Ishikawa (cell line): ENCODE results near the gene SLC25A48.

Experiments used
- CEBPB ChIP-seq: IDR thresholded peaks from 2 replicates; pipeline ENCODE4 v1.6.1; 2012
- CREB1 ChIP-seq: IDR thresholded peaks from 2 replicates; pipeline ENCODE4 v1.6.1; 2012; ENCODE audit warnings: low read depth
- EGR1 ChIP-seq: IDR thresholded peaks from 2 replicates; pipeline ENCODE4 v1.6.1; 2012
- EP300 ChIP-seq: IDR thresholded peaks from 2 replicates; pipeline ENCODE4 v1.6.1; 2012; ENCODE audit warnings: borderline replicate concordance
- FOXM1 ChIP-seq: IDR thresholded peaks from 2 replicates; pipeline ENCODE4 v1.6.1; 2012; ENCODE audit warnings: low read depth, borderline replicate concordance
- MAX ChIP-seq: IDR thresholded peaks from 2 replicates; pipeline ENCODE4 v1.6.1; 2012
- NFIC ChIP-seq: IDR thresholded peaks from 2 replicates; pipeline ENCODE4 v1.6.1; 2012
- RAD21 ChIP-seq: IDR thresholded peaks from 2 replicates; pipeline ENCODE4 v1.6.1; 2012; ENCODE audit warnings: low read depth
- REST ChIP-seq: IDR thresholded peaks from 2 replicates; pipeline ENCODE4 v1.6.1; 2012; ENCODE audit warnings: low read depth, mild to moderate bottlenecking
- TAF1 ChIP-seq: IDR thresholded peaks from 2 replicates; pipeline ENCODE4 v1.6.1; 2012; ENCODE audit warnings: low read depth, mild to moderate bottlenecking
- TCF12 ChIP-seq: IDR thresholded peaks from 2 replicates; pipeline ENCODE4 v1.6.1; 2012; ENCODE audit warnings: low read depth
- TEAD4 ChIP-seq: IDR thresholded peaks from 2 replicates; pipeline ENCODE4 v1.6.1; 2012
- USF1 ChIP-seq: IDR thresholded peaks from 2 replicates; pipeline ENCODE4 v1.6.1; 2012
- YY1 ChIP-seq: IDR thresholded peaks from 2 replicates; pipeline ENCODE4 v1.6.1; 2012; ENCODE audit warnings: low read depth
- ZBTB7A ChIP-seq: IDR thresholded peaks from 2 replicates; pipeline ENCODE4 v1.6.1; 2012; ENCODE audit warnings: low read depth

The SLC25A48 gene

DNA sequence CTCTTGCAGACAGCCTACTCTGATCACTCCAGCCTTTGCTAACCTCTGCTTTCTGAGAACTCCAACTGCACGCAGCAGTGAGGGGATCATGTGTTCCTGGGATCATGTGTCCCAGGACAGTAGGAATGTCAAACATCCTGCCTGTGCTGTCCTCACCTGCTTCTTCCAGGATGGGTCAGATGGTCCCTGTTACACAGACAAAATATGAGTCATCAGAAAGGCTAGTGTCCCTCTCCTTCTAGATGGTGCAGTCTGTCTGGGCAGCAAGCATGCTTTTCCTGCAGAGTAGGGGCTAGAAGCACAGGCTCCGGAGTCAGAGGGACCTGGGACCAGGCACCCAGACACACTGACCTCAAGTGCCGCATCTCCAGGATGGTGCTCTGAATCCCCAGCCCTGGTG, 20.1 kb upstream of the SLC25A48 start:
- TF ChIP-seq CEBPB (no peak), EP300 (no peak), TCF12 (no peak), RAD21 (no peak), USF1 (no peak), EGR1 (no peak), YY1 (no peak), CREB1 (no peak)

DNA sequence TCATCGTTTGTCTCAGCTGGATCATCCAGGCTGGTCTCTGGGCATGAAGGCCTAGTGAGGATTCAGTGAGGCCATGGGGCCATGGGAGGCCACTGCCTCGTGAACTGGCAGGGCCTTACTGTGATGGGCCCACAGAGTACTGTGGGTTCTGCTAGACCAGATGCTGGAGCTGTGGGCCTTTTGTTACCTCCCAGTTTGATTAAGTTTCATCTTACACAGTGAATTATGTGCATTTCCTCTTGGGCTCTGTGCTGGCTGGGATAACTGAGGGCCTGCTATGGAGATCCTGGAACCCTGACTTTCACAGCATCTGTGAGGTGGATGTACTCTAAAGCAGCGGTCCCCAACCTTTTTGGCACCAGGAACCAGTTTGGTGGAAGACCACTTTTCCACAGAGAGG, 19.7 kb upstream of the SLC25A48 start:
- TF ChIP-seq REST (no peak), TEAD4 (no peak), MAX (no peak), USF1 (no peak), CREB1 (no peak), TAF1 (no peak), FOXM1 (no peak), YY1 (no peak), NFIC (no peak), ZBTB7A (no peak), RAD21 (no peak), TCF12 (no peak), CEBPB (no peak), EGR1 (no peak), EP300 (no peak)

DNA sequence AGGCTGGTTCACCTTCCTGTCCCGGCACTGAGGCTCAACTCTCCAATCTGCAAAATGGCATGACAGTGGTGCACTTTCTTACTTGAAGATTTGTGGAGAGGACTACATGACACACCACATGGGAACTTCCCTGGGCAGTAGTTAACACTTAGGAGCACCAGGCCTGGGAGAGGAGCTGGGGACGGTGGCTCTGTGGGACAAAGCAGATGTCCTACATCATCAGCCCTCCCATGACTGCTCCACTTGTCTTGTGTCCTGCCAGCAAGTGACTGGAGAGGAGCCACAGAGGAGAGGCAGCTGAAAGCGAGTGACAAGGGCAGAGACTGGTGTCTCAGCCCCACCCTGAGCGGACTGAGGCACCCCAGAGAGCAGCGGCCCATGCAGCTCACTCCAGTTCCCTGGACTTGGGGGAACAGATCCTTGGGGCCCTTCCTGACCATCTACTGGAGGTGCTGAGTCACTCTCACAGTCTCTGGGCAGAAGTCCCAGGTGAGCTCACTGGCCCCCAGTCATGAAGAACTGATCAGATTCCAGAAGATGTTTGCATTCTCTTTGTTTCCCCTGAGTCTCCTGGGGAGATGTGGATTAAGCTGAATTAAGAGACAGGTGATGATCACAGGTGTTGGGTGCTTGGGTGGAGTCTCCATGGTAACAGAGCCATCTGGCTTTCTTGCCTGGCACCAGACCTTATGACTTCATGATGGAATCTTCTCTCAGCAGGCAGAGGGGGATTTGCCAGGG, 13.2 kb upstream of the SLC25A48 start:
- TF ChIP-seq TEAD4 (no peak), CREB1 (no peak), EGR1 (no peak), MAX (no peak), TAF1 (no peak), ZBTB7A (no peak), RAD21 (no peak), CEBPB (no peak), NFIC (no peak), EP300 (no peak), YY1 (no peak), USF1 (no peak), FOXM1 (no peak), REST (no peak), TCF12 (no peak)

DNA sequence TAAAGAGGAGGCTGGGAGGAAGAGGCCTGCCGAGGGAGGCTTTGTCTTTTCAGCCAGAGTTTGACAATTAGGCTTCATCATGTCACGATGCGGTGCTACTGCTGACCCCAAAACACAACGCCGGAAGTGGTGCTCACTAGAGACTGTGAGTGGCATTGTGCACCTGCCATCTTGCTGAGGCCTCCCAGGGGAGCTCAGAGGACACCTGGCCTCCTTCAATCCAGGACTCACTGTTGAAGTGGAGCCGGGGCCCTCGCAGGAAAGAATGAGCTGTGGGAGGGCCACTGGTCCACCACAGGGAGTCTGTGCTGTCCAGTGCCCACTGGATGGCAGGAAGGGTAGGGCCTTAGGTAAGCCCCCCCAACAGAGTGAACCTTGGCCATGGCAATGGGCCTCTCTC, 12.7 kb upstream of the SLC25A48 start:
- TF ChIP-seq EP300, result no peak
- no peak for TF ChIP-seq RAD21
- TF ChIP-seq EGR1, result no peak
- no peak for TF ChIP-seq CEBPB
- TF ChIP-seq CREB1, result no peak
- no peak for TF ChIP-seq FOXM1
- TF ChIP-seq TCF12, result no peak

DNA sequence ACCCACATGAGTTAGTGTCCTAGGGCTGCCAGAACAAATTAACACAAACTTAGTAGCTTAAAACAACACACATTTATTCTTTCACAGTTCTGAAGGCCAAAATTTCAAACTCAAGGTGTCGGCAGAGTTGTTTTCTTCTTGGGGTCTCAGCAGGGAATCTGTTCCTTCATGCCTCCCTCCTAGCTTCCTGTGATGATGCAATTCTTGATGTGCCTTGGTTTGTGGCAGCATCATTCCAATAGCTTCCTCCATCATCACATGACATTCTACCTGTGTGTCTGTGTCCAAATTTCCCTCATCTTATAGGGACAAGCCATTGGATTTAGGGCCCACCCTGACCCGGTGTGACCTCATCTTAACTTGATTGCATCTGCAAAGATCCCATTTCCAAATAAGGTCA, 12.2 kb upstream of the SLC25A48 start:
- no peak for TF ChIP-seq USF1
- TF ChIP-seq CREB1, result no peak
- no peak for TF ChIP-seq ZBTB7A
- TF ChIP-seq TEAD4, result no peak
- TF ChIP-seq EGR1, result no peak
- TF ChIP-seq TAF1, result no peak
- no peak for TF ChIP-seq REST
- no peak for TF ChIP-seq NFIC
- TF ChIP-seq EP300, result no peak
- no peak for TF ChIP-seq MAX
- TF ChIP-seq FOXM1, result no peak
- no peak for TF ChIP-seq CEBPB
- no peak for TF ChIP-seq YY1
